Measurements from ENCODE around the gene CNTNAP2.

GRCh38 chr7:146370171-146370570, 253.6 kb downstream of the CNTNAP2 start:
- TF ChIP-seq SUZ12 (IDR thresholded peaks at IDR 0.05; ENCODE audit: extremely low read depth, insufficient read depth, insufficient read length) = no peak
- TF ChIP-seq YY1 (IDR thresholded peaks at IDR 0.05; ENCODE audit: insufficient read depth, insufficient read length) = no peak
- no peak for TF ChIP-seq ZNF274 (IDR thresholded peaks at IDR 0.05; ENCODE audit: low read depth, low read length)
